ENCODE results near the gene SENP5. TPM values are rescaled to one million over a fixed set of nuclear protein-coding genes. Genes with fewer than 3 reads are reported as not detected.

SENP5 gene
- total and polyA plus RNA-seq, 4 donors: 29.0 to 64.9 (median 40.1) TPM

- WGBS (ENCODE audit: insufficient coverage): 81% methylated on average over 8 of the region's 11 CpGs
- Histone ChIP-seq H3K4me3 (ENCODE audit: low read depth, low read length) (no peak overlapping the region), H3K27me3 (ENCODE audit: control insufficient read depth, insufficient read depth, low read length) (peaks cover 27% of the 10 kb centered on the region)
These were observed 97.5 kb downstream of the SENP5 start for GRCh38 chr3:196965112-196965803.

DNA sequence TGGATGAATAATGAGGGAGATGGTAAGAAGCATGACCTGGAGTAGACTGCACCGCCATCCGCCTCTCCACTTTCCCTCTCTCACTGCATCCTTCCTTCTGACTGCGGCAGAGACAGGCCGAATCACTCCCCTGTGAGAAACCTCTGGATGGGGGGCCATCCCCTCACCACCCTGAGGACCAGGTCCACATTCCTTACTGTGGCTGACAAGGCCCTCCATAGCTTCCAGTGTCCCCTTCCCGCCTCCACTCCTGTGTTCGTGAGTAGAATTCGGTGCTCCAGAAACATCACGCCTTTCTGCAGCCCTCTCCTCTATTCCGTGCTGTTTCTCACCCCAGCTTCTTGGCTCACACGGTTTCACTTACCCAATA, 98.1 kb downstream of the SENP5 start:
- Histone ChIP-seq H3K4me1 (ENCODE audit: control insufficient read depth, insufficient read depth, low read length) (peaks cover 22% of the 10 kb centered on the region), H3K27me3 (ENCODE audit: control insufficient read depth, insufficient read depth, low read length) (peaks cover 32% of the 10 kb centered on the region), H3K27ac (ENCODE audit: low read depth, low read length) (no peak overlapping the region), H3K4me3 (ENCODE audit: low read depth, low read length) (no peak overlapping the region), H3K9me3 (ENCODE audit: control insufficient read depth, insufficient read depth, low read length) (no peaks in the 10 kb centered on the region), H3K36me3 (ENCODE audit: control insufficient read depth, insufficient read depth, low read length) (peaks cover 16% of the 10 kb centered on the region)
- WGBS (ENCODE audit: insufficient coverage): 84% methylated on average over 10 of the region's 10 CpGs
- peak in 1 of 6 donors; percentile 2 for DNase-seq (ENCODE audit: low read depth in 4 of 6, low spot score in 6 of 6)

More at GRCh38 chr3:196965112-196965803, 97.5 kb downstream of the SENP5 start:
- Histone ChIP-seq H3K4me1 (ENCODE audit: control insufficient read depth, insufficient read depth, low read length) (peaks cover 22% of the 10 kb centered on the region), H3K27ac (ENCODE audit: low read depth, low read length) (no peak overlapping the region), H3K9me3 (ENCODE audit: control insufficient read depth, insufficient read depth, low read length) (no peaks in the 10 kb centered on the region), H3K36me3 (ENCODE audit: control insufficient read depth, insufficient read depth, low read length) (peaks cover 16% of the 10 kb centered on the region)
- no peak for DNase-seq (ENCODE audit: low read depth in 4 of 6, low spot score in 6 of 6)

GRCh38 chr3:196966526-196967401, 99.0 kb downstream of the SENP5 start:
- peak in 2 of 6 donors; percentile 44 to 90 for DNase-seq (ENCODE audit: low read depth in 4 of 6, low spot score in 6 of 6)
- no peak overlapping the region for H3K27ac ChIP-seq (ENCODE audit: low read depth, low read length)
- no peak overlapping the region for H3K4me3 ChIP-seq (ENCODE audit: low read depth, low read length)
- peaks cover 16% of the 10 kb centered on the region for H3K36me3 ChIP-seq (ENCODE audit: control insufficient read depth, insufficient read depth, low read length)
- H3K27me3 ChIP-seq (ENCODE audit: control insufficient read depth, insufficient read depth, low read length): peaks cover 39% of the 10 kb centered on the region
- 12% methylated on average over 47 of the region's 47 CpGs for WGBS (ENCODE audit: insufficient coverage)
- H3K9me3 ChIP-seq (ENCODE audit: control insufficient read depth, insufficient read depth, low read length): no peaks in the 10 kb centered on the region
- peaks cover 22% of the 10 kb centered on the region for H3K4me1 ChIP-seq (ENCODE audit: control insufficient read depth, insufficient read depth, low read length)

DNA sequence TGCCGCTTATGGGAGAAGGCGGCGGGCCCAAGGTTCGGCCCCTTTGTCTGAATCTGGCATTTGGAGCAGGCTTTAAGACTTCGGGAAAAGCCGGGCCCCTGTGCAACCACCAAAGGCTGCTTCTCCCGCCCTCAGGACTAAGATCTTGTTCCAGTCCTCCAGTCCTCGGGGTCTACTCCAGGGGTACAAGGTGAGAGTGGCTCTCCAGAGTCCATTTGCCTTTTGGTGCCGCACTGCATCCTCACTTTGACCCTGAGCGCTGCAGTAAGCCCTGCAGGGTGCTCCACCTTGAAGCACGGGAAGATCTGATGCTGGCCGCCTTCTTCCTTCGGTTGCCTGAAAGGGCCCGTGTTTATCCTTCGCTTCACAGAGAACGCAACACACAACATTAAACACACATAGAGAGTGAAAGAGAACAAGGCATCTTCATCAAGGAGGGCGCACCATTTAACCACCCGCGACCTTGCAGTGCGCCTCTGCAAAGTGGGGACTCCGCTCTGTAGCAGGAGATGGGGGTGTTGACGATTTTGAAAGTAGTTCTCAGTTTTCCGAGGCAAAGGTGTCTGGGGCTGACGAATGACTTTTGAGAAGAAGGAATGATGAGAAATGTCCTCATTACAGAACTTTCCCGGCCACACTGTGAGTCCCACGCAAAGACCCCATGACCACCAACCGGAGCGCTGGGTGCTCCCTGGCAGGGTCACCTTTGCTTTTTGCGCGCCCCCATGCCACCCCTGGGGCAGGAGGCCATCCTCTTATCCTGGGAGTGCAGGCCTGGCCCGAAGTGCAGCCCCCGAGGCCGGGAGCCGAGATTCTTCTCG, 99.9 kb downstream of the SENP5 start:
- DNase-seq (ENCODE audit: low read depth in 4 of 6, low spot score in 6 of 6): peak in 1 of 6 donors; percentile 21
- Histone ChIP-seq H3K4me1 (ENCODE audit: control insufficient read depth, insufficient read depth, low read length) (peaks cover 22% of the 10 kb centered on the region), H3K27ac (ENCODE audit: low read depth, low read length) (no peak overlapping the region), H3K27me3 (ENCODE audit: control insufficient read depth, insufficient read depth, low read length) (peaks cover 42% of the 10 kb centered on the region), H3K36me3 (ENCODE audit: control insufficient read depth, insufficient read depth, low read length) (peaks cover 16% of the 10 kb centered on the region), H3K4me3 (ENCODE audit: low read depth, low read length) (peak overlapping the region; percentile 37), H3K9me3 (ENCODE audit: control insufficient read depth, insufficient read depth, low read length) (no peaks in the 10 kb centered on the region)
- WGBS (ENCODE audit: insufficient coverage): 30% methylated on average over 31 of the region's 35 CpGs

- H3K27me3 ChIP-seq (ENCODE audit: control insufficient read depth, insufficient read depth, low read length): peaks cover 42% of the 10 kb centered on the region
- peak within 1 kb of the TSS; percentile 49 for H3K4me3 ChIP-seq (ENCODE audit: low read depth, low read length)
- H3K4me1 ChIP-seq (ENCODE audit: control insufficient read depth, insufficient read depth, low read length): peaks cover 22% of the 10 kb centered on the region
- H3K9me3 ChIP-seq (ENCODE audit: control insufficient read depth, insufficient read depth, low read length): no peaks in the 10 kb centered on the region
- 1% methylated on average over 98 of the region's 98 CpGs for WGBS (ENCODE audit: insufficient coverage)
- H3K27ac ChIP-seq (ENCODE audit: low read depth, low read length): no peak within 1 kb of the TSS
- H3K36me3 ChIP-seq (ENCODE audit: control insufficient read depth, insufficient read depth, low read length): peaks cover 16% of the 10 kb centered on the region
- peak in 2 of 6 donors; percentile 54 to 63 for DNase-seq (ENCODE audit: low read depth in 4 of 6, low spot score in 6 of 6)
These were observed 100.8 kb downstream of the SENP5 start, which contains the start of gene PIGZ for GRCh38 chr3:196968233-196969133. Gene PIGZ (minus strand): TSS chr3:196968833. CDS start chr3:196952031, 16,802 bp downstream.

GRCh38 chr3:196969134-196969659, 101.5 kb downstream of the SENP5 start:
- Histone ChIP-seq H3K27ac (ENCODE audit: low read depth, low read length) (no peak overlapping the region), H3K36me3 (ENCODE audit: control insufficient read depth, insufficient read depth, low read length) (peaks cover 16% of the 10 kb centered on the region), H3K27me3 (ENCODE audit: control insufficient read depth, insufficient read depth, low read length) (peaks cover 42% of the 10 kb centered on the region), H3K4me1 (ENCODE audit: control insufficient read depth, insufficient read depth, low read length) (peaks cover 22% of the 10 kb centered on the region), H3K4me3 (ENCODE audit: low read depth, low read length) (peak overlapping the region; percentile 49), H3K9me3 (ENCODE audit: control insufficient read depth, insufficient read depth, low read length) (no peaks in the 10 kb centered on the region)
- peak in 2 of 6 donors; percentile 47 to 49 for DNase-seq (ENCODE audit: low read depth in 4 of 6, low spot score in 6 of 6)
- under 1% methylated on average over 72 of the region's 72 CpGs for WGBS (ENCODE audit: insufficient coverage)

- Histone ChIP-seq H3K4me3 (ENCODE audit: low read depth, low read length) (no peak overlapping the region), H3K27ac (ENCODE audit: low read depth, low read length) (no peak overlapping the region), H3K4me1 (ENCODE audit: control insufficient read depth, insufficient read depth, low read length) (peaks cover 22% of the 10 kb centered on the region), H3K36me3 (ENCODE audit: control insufficient read depth, insufficient read depth, low read length) (peaks cover 16% of the 10 kb centered on the region), H3K27me3 (ENCODE audit: control insufficient read depth, insufficient read depth, low read length) (peaks cover 42% of the 10 kb centered on the region), H3K9me3 (ENCODE audit: control insufficient read depth, insufficient read depth, low read length) (no peaks in the 10 kb centered on the region)
- peak in 3 of 6 donors; percentile 15 to 74 (median 43) for DNase-seq (ENCODE audit: low read depth in 4 of 6, low spot score in 6 of 6)
- WGBS (ENCODE audit: insufficient coverage): 10% methylated on average over 85 of the region's 100 CpGs
These were observed 102.2 kb downstream of the SENP5 start for GRCh38 chr3:196969660-196970546.

DNA sequence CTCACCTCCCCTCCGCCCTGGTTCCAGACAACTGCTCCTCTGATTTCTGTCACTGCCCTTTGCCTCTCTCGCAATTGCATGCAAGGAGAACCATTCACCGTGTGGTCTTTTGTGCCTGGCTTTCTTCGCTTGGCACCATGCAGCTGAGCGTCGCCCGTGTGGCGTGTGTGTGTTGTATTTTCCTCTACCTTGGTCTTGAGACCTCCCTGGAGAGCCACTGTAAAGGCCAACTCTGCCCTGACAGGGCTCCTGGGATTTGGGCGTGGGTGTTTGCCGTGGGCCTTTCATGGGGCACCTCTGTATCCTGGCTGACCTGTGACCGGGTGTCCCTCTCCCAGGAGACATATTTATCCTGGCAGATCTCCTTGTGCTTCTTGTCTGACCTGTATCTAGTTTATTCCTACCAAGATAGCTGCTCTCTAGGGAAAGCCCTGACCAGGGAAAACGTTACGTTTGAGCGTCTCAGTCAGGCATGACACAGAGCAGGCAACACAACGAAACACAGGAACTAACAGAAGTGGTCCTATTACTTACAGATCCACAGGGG, 102.9 kb downstream of the SENP5 start:
- no peak for DNase-seq (ENCODE audit: low read depth in 4 of 6, low spot score in 6 of 6)
- H3K36me3 ChIP-seq (ENCODE audit: control insufficient read depth, insufficient read depth, low read length): peaks cover 16% of the 10 kb centered on the region
- H3K4me3 ChIP-seq (ENCODE audit: low read depth, low read length): no peak overlapping the region
- peaks cover 42% of the 10 kb centered on the region for H3K27me3 ChIP-seq (ENCODE audit: control insufficient read depth, insufficient read depth, low read length)
- H3K9me3 ChIP-seq (ENCODE audit: control insufficient read depth, insufficient read depth, low read length): no peaks in the 10 kb centered on the region
- H3K4me1 ChIP-seq (ENCODE audit: control insufficient read depth, insufficient read depth, low read length): peaks cover 22% of the 10 kb centered on the region
- 87% methylated on average over 15 of the region's 15 CpGs for WGBS (ENCODE audit: insufficient coverage)
- H3K27ac ChIP-seq (ENCODE audit: low read depth, low read length): no peak overlapping the region

Measured in spinal cord (tissue), 10 donors.